Endodermal cell (in vitro differentiated cells): ENCODE data around the gene TMEM130. TPM values are rescaled to one million over a fixed set of nuclear protein-coding genes. Genes with fewer than 3 reads are reported as not detected.

Experiments
- DNase-seq: peaks from one replicate; pipeline ENCODE4 v3.0.0-alpha.2; 2017
- H3K27ac ChIP-seq: 2 replicates; pipeline ENCODE4 v1.5.1; 2013; ENCODE audit warnings: mild to moderate bottlenecking, low read depth, low read length, moderate library complexity
- H3K27me3 ChIP-seq: 2 replicates; pipeline ENCODE4 v1.6.1; 2013; ENCODE audit warnings: mild to moderate bottlenecking, low read length, moderate library complexity; ENCODE audit not compliant: insufficient read depth, control insufficient read depth, poor library complexity, severe bottlenecking
- H3K36me3 ChIP-seq: 2 replicates; pipeline ENCODE4 v1.7.0; 2013; ENCODE audit warnings: mild to moderate bottlenecking, low read length, moderate library complexity; ENCODE audit not compliant: control insufficient read depth, insufficient read depth
- H3K4me1 ChIP-seq: one replicate; pipeline ENCODE4 v1.7.0; 2013; ENCODE audit warnings: low read length; ENCODE audit not compliant: control insufficient read depth, insufficient read depth
- H3K4me3 ChIP-seq: 2 replicates; pipeline ENCODE4 v1.5.1; 2013; ENCODE audit warnings: mild to moderate bottlenecking, low read length, moderate library complexity
- H3K9ac ChIP-seq: 2 replicates; pipeline ENCODE4 v1.6.1; 2013; ENCODE audit warnings: mild to moderate bottlenecking, low read length, moderate library complexity; ENCODE audit not compliant: poor library complexity, severe bottlenecking; ENCODE audit errors: extremely low read depth
- H3K9me3 ChIP-seq: 2 replicates; pipeline ENCODE4 v1.6.1; 2013; ENCODE audit warnings: mild to moderate bottlenecking, low read length, moderate library complexity; ENCODE audit not compliant: control insufficient read depth
- H3K27ac Mint-ChIP-seq: 2 replicates; pipeline ENCODE4 v1.8.0; 2020; ENCODE audit warnings: mixed read lengths
- H3K27me3 Mint-ChIP-seq: 2 replicates; pipeline ENCODE4 v1.8.0; 2021; ENCODE audit warnings: mild to moderate bottlenecking, mixed read lengths; ENCODE audit not compliant: insufficient read depth
- H3K36me3 Mint-ChIP-seq: 2 replicates; pipeline ENCODE4 v1.8.0; 2020; ENCODE audit warnings: low read depth, mixed read lengths
- H3K4me1 Mint-ChIP-seq: 2 replicates; pipeline ENCODE4 v1.8.0; 2020; ENCODE audit warnings: mixed read lengths
- H3K4me3 Mint-ChIP-seq: 2 replicates; pipeline ENCODE4 v1.8.0; 2020; ENCODE audit warnings: mild to moderate bottlenecking, moderate library complexity, mixed read lengths
- H3K9me3 Mint-ChIP-seq: 2 replicates; pipeline ENCODE4 v1.8.0; 2020; ENCODE audit warnings: mild to moderate bottlenecking, mixed read lengths
- CTCF ChIP-seq: fragments of 200-600 bp; sonication (generic); conservative IDR thresholded peaks from 2 replicates; pipeline ENCODE4 v1.5.0; 2021; ENCODE audit warnings: antibody characterized with exemption, mild to moderate bottlenecking
- WGBS, 2 experiments: methylation state at CpG; one replicate each; pipeline versions ENCODE4 v1.1.5 to v1.1.7; 2013; ENCODE audit warnings: missing lambda C conversion rate in 2 of 2, mixed read lengths in 1 of 2; ENCODE audit not compliant: insufficient coverage in 1 of 2, insufficient read length in 1 of 2; 5-methylcytosine and 5-hydroxymethylcytosine counted together
- long read RNA-seq, 4 experiments: library from polyadenylated mRNA in 2 of 4; library from RNA in 1 of 4; library from capped mRNA in 1 of 4; stranded (forward) in 3 of 4; unstranded in 1 of 4; transcript quantifications; one replicate each; pipeline ENCODE4 v2.0.0, GENCODE V29; 2020 to 2021; ENCODE audit warnings: inconsistent platforms in 1 of 4
- polyA plus RNA-seq, 2 experiments: library from polyadenylated mRNA; stranded (reverse); fragments of 50-300 nt; gene quantifications; one replicate each; pipeline ENCODE4 v1.2.3, GENCODE V29; 2013
- total RNA-seq, 2 donors: library from RNA; stranded (reverse); fragmentation: NEBNext Ultra II Directional in 1 of 2; extraction: Animal tissue kit (Norgen Biotek cat#: 25700) in 1 of 2; gene quantifications; 2 replicates in 1 of 2; 3 replicates in 1 of 2; pipeline ENCODE4 v1.2.1, GENCODE V29; 2021

The TMEM130 gene
- under 1 TPM in 1 of 2 donors, not detected in 1; 0.15 TPM for total RNA-seq
- polyA plus RNA-seq (2013, experiment 1 of 2): 6.2 TPM
- polyA plus RNA-seq (2013, experiment 2 of 2): 5.8 TPM
- long read RNA-seq, experiment 1: 0 reads
- long read RNA-seq, experiment 2: 0 reads
- long read RNA-seq, experiment 3: 0 reads
- long read RNA-seq, experiment 4: 0 reads

GRCh38 chr7:98869597-98870120, at the start of gene TMEM130:
Gene TMEM130 (minus strand): TSS chr7:98870014. CDS start chr7:98869861, 153 bp downstream.
- Histone ChIP-seq H3K36me3 (no peaks in the 10 kb centered on the region), H3K27me3 (peaks cover 42% of the 10 kb centered on the region), H3K4me1 (no peaks in the 10 kb centered on the region), H3K4me3 (peak within 1 kb of the TSS; percentile 68), H3K9me3 (no peaks in the 10 kb centered on the region), H3K27ac (no peak within 1 kb of the TSS), H3K9ac (no peak within 1 kb of the TSS)
- peak within 1 kb of the TSS; percentile 60 for H3K4me3 Mint-ChIP-seq
- H3K9me3 Mint-ChIP-seq: no peaks in the 10 kb centered on the region
- no peaks in the 10 kb centered on the region for H3K4me1 Mint-ChIP-seq
- WGBS, 2 experiments: 1 to 2% methylated on average over 18 to 69 of the region's 69 CpGs
- peaks cover 43% of the 10 kb centered on the region for H3K27me3 Mint-ChIP-seq
- DNase-seq: peak; percentile 69
- H3K27ac Mint-ChIP-seq: no peak within 1 kb of the TSS
- TF ChIP-seq CTCF: no peak
- H3K36me3 Mint-ChIP-seq: no peaks in the 10 kb centered on the region

- H3K36me3 ChIP-seq: peaks cover 90% of the 10 kb centered on the region
- 97% methylated on average over 11 to 12 of the region's 12 CpGs for WGBS, 2 experiments
Observed at GRCh38 chr7:98917331-98917730, 47.5 kb upstream of the TMEM130 start.

GRCh38 chr7:98913612-98914011, 43.8 kb upstream of the TMEM130 start:
- Histone ChIP-seq H3K9me3 (no peaks in the 10 kb centered on the region), H3K27me3 (no peaks in the 10 kb centered on the region), H3K36me3 (peaks cover 93% of the 10 kb centered on the region), H3K9ac (no peak overlapping the region), H3K4me3 (no peak overlapping the region), H3K4me1 (no peaks in the 10 kb centered on the region), H3K27ac (no peak overlapping the region)
- H3K4me1 Mint-ChIP-seq: no peaks in the 10 kb centered on the region
- no peak overlapping the region for H3K4me3 Mint-ChIP-seq
- H3K27ac Mint-ChIP-seq: no peak overlapping the region
- H3K27me3 Mint-ChIP-seq: no peaks in the 10 kb centered on the region
- no peak for TF ChIP-seq CTCF
- H3K36me3 Mint-ChIP-seq: peaks cover 84% of the 10 kb centered on the region
- no peaks in the 10 kb centered on the region for H3K9me3 Mint-ChIP-seq
- DNase-seq: no peak

More at GRCh38 chr7:98917331-98917730, 47.5 kb upstream of the TMEM130 start:
- H3K9me3 ChIP-seq: no peaks in the 10 kb centered on the region
- DNase-seq: no peak
- no peak overlapping the region for H3K27ac ChIP-seq
- TF ChIP-seq CTCF: no peak
- H3K27me3 ChIP-seq: no peaks in the 10 kb centered on the region
- no peak overlapping the region for H3K9ac ChIP-seq
- Mint-ChIP-seq H3K36me3 (peaks cover 77% of the 10 kb centered on the region), H3K9me3 (no peaks in the 10 kb centered on the region), H3K4me1 (no peaks in the 10 kb centered on the region), H3K27me3 (no peaks in the 10 kb centered on the region), H3K27ac (no peak overlapping the region), H3K4me3 (no peak overlapping the region)
- no peaks in the 10 kb centered on the region for H3K4me1 ChIP-seq
- H3K4me3 ChIP-seq: no peak overlapping the region
